Mesenteric fat pad (tissue), 1 donor: Measurements from ENCODE around the gene CXCL14. TPM values are rescaled to one million over a fixed set of nuclear protein-coding genes. Genes with fewer than 3 reads are reported as not detected.

Source experiments
- DNase-seq: peaks from one replicate; pipeline ENCODE4 v3.0.0-alpha.2; 2020; ENCODE audit warnings: low spot score
- total RNA-seq: library from RNA; stranded (reverse); fragmentation: NEBNext Ultra II Directional; extraction: Animal tissue kit (Norgen Biotek cat#: 25700); gene quantifications from one replicate; pipeline ENCODE4 v1.2.1, GENCODE V29; 2021
- donor health status: DM: yes; HTN: yes; CAD: no.

CXCL14 gene
- total RNA-seq, 1 donor from 2014 or later = 26.6 TPM

GRCh38 chr5:135568923-135569360 lies 9.8 kb downstream of the CXCL14 start:
- no peak for DNase-seq

GRCh38 chr5:135568246-135568645 lies 10.5 kb downstream of the CXCL14 start:
- no peak for DNase-seq

- no peak for DNase-seq
These were observed 11.1 kb downstream of the CXCL14 start for GRCh38 chr5:135567661-135568060.

GRCh38 chr5:135566422-135567400 lies 12.1 kb downstream of the CXCL14 start:
- no peak for DNase-seq

GRCh38 chr5:135565725-135566421 lies 12.9 kb downstream of the CXCL14 start:
- no peak for DNase-seq

- DNase-seq = no peak
These were observed 13.5 kb downstream of the CXCL14 start for GRCh38 chr5:135565266-135565665.

- no peak for DNase-seq
These were observed 14.5 kb downstream of the CXCL14 start for GRCh38 chr5:135564331-135564730.

- no peak for DNase-seq
These were observed 17.5 kb downstream of the CXCL14 start for GRCh38 chr5:135561266-135561665.

GRCh38 chr5:135560858-135561257 lies 17.9 kb downstream of the CXCL14 start:
- no peak for DNase-seq

GRCh38 chr5:135559354-135559753 lies 19.4 kb downstream of the CXCL14 start:
- no peak for DNase-seq

- no peak for DNase-seq
These were observed 21.5 kb downstream of the CXCL14 start for GRCh38 chr5:135557076-135557838.

GRCh38 chr5:135556620-135557019 lies 22.2 kb downstream of the CXCL14 start:
- no peak for DNase-seq

- DNase-seq = no peak
These were observed 23.3 kb downstream of the CXCL14 start for GRCh38 chr5:135555530-135555929.

GRCh38 chr5:135553688-135554462 lies 24.9 kb downstream of the CXCL14 start:
- DNase-seq = no peak

GRCh38 chr5:135551593-135552447 lies 27.0 kb downstream of the CXCL14 start:
- no peak for DNase-seq

GRCh38 chr5:135549413-135549812 lies 29.4 kb downstream of the CXCL14 start:
- no peak for DNase-seq

GRCh38 chr5:135547590-135548254 lies 31.1 kb downstream of the CXCL14 start:
- no peak for DNase-seq

GRCh38 chr5:135546912-135547311 lies 31.9 kb downstream of the CXCL14 start:
- DNase-seq = no peak

GRCh38 chr5:135546101-135546500 lies 32.7 kb downstream of the CXCL14 start:
- no peak for DNase-seq
